D721Med (cell line): ENCODE results near the gene DSCAM.

Experiments used
- DNase-seq: peaks from one replicate; pipeline ENCODE4 v3.0.0; 2011; ENCODE audit warnings: low spot score; ENCODE audit not compliant: insufficient read length
- FAIRE-seq: peaks from 2 replicates; lab custom pipeline; 2011; peaks lifted over from hg19 to GRCh38; lab: Jason Lieb, UNC
- CTCF ChIP-seq: IDR thresholded peaks from 2 replicates; pipeline ENCODE4 v1.5.1; 2012; ENCODE audit warnings: mild to moderate bottlenecking, control low read depth; ENCODE audit not compliant: insufficient read depth; ENCODE audit errors: missing control alignments

Gene DSCAM

GRCh38 chr21:40620386-40621145 is 226.4 kb downstream of the DSCAM start:
- TF ChIP-seq CTCF: no peak
- DNase-seq: no peak
- FAIRE-seq: no peak

GRCh38 chr21:40618191-40618973 is 228.6 kb downstream of the DSCAM start:
- no peak for TF ChIP-seq CTCF
- DNase-seq (no peak), FAIRE-seq (no peak)

GRCh38 chr21:40616377-40616704 is 230.6 kb downstream of the DSCAM start:
- DNase-seq (no peak), FAIRE-seq (no peak)
- no peak for TF ChIP-seq CTCF

GRCh38 chr21:40615505-40616376 is 231.2 kb downstream of the DSCAM start:
- DNase-seq (no peak), FAIRE-seq (no peak)
- no peak for TF ChIP-seq CTCF

- TF ChIP-seq CTCF: no peak
- DNase-seq (no peak), FAIRE-seq (no peak)
These were observed 233.4 kb downstream of the DSCAM start for GRCh38 chr21:40613546-40614030.

GRCh38 chr21:40610345-40610744 is 236.6 kb downstream of the DSCAM start:
- DNase-seq (no peak), FAIRE-seq (no peak)
- TF ChIP-seq CTCF: no peak
